ENCODE results near the gene EMX2. TPM values are rescaled to one million over a fixed set of nuclear protein-coding genes. Genes with fewer than 3 reads are reported as not detected.

EMX2 gene
- total RNA-seq, 1 experiment from 2014 or later = not detected

DNA sequence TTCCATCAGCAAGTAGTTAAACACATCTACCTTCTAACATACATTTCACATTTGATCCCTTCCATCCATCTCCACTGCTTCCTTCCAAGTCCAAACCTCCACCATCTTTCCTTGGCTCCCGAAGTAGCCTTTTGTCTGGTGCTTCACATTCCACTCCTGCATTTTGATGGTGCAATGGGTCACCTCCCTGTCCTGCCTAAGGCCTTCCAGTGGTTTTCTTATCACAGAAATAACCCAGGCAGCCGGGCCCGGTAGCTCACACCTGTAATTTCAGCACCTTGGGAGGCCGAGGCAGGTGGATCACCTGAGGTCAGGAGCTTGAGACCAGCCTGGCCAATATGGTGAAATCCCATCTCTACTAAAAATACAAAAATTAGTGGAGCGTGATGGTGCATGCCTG, 44.5 kb downstream of the EMX2 start:
- Histone ChIP-seq H3K79me2 (ENCODE audit: insufficient read depth, low read length) (no peaks in the 10 kb centered on the region), H3K27ac (ENCODE audit: low read depth, low read length) (no peak overlapping the region), H3K9ac (ENCODE audit: low read length) (no peak overlapping the region), H3K4me1 (ENCODE audit: control insufficient read depth in 1 of 2, insufficient read depth in 2 of 2, low read length in 2 of 2) (no peaks in the 10 kb centered on the region), H2AFZ (ENCODE audit: low read depth, low read length, poor library complexity, severe bottlenecking) (no peak overlapping the region), H3K4me2 (ENCODE audit: low read length) (no peak overlapping the region), H3K4me3 (replicated peaks in 1 of 2; ENCODE audit: low read depth in 1 of 2, low read length in 2 of 2) (no peak overlapping the region), H4K20me1 (ENCODE audit: insufficient read depth) (no peaks in the 10 kb centered on the region), H3K9me2 (ENCODE audit: insufficient read depth) (no peaks in the 10 kb centered on the region), H3K9me3 (ENCODE audit: control insufficient read depth in 1 of 2, insufficient read depth in 1 of 2, low read depth in 1 of 2, low read length in 2 of 2) (no peaks in the 10 kb centered on the region), H3K27me3 (ENCODE audit: insufficient read depth, low read length) (peaks cover 42% of the 10 kb centered on the region), H3K36me3 (ENCODE audit: control insufficient read depth in 1 of 2, insufficient read depth in 2 of 2, low read length in 2 of 2) (no peaks in the 10 kb centered on the region)
- ChIA-PET RAD21 (ENCODE audit: low non-redundant PET in 1 of 2, low total read pairs in 2 of 2, uncharacterized antibody in 2 of 2, unreplicated experiment in 2 of 2) (no interaction called here), CTCF (no interaction called here), POLR2A (no interaction called here)
- ATAC-seq (no peak), DNase-seq (ENCODE audit: low read depth, low spot score) (no peak)
- BruUV-seq (replicated peaks) = no TSS peak
- TF ChIP-seq ZFX (IDR thresholded peaks at IDR 0.05) (no peak), FOSL1 (IDR thresholded peaks at IDR 0.05; ENCODE audit: low read depth) (no peak), JUND (IDR thresholded peaks at IDR 0.05) (no peak), CEBPB (IDR thresholded peaks at IDR 0.05; ENCODE audit: low read depth) (no peak), ZNF274 (IDR thresholded peaks at IDR 0.05; ENCODE audit: low read depth, low read length) (no peak), EGR1 (IDR thresholded peaks at IDR 0.05; ENCODE audit: low read depth) (no peak), SRF (IDR thresholded peaks at IDR 0.05; ENCODE audit: low read depth) (no peak), CBX3 (IDR thresholded peaks at IDR 0.05; ENCODE audit: low read depth) (no peak), POLR2AphosphoS5 (IDR thresholded peaks at IDR 0.05; ENCODE audit: low read depth, low read length) (no peak)
- TF ChIP-seq, protein P1, sequence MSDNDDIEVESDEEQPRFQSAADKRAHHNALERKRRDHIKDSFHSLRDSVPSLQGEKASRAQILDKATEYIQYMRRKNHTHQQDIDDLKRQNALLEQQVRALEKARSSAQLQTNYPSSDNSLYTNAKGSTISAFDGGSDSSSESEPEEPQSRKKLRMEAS (IDR thresholded peaks at IDR 0.05) = no peak
- TF ChIP-seq, protein P2, sequence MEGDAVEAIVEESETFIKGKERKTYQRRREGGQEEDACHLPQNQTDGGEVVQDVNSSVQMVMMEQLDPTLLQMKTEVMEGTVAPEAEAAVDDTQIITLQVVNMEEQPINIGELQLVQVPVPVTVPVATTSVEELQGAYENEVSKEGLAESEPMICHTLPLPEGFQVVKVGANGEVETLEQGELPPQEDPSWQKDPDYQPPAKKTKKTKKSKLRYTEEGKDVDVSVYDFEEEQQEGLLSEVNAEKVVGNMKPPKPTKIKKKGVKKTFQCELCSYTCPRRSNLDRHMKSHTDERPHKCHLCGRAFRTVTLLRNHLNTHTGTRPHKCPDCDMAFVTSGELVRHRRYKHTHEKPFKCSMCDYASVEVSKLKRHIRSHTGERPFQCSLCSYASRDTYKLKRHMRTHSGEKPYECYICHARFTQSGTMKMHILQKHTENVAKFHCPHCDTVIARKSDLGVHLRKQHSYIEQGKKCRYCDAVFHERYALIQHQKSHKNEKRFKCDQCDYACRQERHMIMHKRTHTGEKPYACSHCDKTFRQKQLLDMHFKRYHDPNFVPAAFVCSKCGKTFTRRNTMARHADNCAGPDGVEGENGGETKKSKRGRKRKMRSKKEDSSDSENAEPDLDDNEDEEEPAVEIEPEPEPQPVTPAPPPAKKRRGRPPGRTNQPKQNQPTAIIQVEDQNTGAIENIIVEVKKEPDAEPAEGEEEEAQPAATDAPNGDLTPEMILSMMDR (IDR thresholded peaks at IDR 0.05 in 2 of 3, conservative IDR thresholded peaks at IDR 0.05 in 1 of 3; ENCODE audit: borderline replicate concordance in 1 of 3, insufficient read depth in 1 of 3, low read depth in 2 of 3, low read length in 2 of 3) = no peak
- TF ChIP-seq, protein P3, sequence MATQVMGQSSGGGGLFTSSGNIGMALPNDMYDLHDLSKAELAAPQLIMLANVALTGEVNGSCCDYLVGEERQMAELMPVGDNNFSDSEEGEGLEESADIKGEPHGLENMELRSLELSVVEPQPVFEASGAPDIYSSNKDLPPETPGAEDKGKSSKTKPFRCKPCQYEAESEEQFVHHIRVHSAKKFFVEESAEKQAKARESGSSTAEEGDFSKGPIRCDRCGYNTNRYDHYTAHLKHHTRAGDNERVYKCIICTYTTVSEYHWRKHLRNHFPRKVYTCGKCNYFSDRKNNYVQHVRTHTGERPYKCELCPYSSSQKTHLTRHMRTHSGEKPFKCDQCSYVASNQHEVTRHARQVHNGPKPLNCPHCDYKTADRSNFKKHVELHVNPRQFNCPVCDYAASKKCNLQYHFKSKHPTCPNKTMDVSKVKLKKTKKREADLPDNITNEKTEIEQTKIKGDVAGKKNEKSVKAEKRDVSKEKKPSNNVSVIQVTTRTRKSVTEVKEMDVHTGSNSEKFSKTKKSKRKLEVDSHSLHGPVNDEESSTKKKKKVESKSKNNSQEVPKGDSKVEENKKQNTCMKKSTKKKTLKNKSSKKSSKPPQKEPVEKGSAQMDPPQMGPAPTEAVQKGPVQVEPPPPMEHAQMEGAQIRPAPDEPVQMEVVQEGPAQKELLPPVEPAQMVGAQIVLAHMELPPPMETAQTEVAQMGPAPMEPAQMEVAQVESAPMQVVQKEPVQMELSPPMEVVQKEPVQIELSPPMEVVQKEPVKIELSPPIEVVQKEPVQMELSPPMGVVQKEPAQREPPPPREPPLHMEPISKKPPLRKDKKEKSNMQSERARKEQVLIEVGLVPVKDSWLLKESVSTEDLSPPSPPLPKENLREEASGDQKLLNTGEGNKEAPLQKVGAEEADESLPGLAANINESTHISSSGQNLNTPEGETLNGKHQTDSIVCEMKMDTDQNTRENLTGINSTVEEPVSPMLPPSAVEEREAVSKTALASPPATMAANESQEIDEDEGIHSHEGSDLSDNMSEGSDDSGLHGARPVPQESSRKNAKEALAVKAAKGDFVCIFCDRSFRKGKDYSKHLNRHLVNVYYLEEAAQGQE (IDR thresholded peaks at IDR 0.05; ENCODE audit: low read depth) = no peak
- TF ChIP-seq, protein P4, sequence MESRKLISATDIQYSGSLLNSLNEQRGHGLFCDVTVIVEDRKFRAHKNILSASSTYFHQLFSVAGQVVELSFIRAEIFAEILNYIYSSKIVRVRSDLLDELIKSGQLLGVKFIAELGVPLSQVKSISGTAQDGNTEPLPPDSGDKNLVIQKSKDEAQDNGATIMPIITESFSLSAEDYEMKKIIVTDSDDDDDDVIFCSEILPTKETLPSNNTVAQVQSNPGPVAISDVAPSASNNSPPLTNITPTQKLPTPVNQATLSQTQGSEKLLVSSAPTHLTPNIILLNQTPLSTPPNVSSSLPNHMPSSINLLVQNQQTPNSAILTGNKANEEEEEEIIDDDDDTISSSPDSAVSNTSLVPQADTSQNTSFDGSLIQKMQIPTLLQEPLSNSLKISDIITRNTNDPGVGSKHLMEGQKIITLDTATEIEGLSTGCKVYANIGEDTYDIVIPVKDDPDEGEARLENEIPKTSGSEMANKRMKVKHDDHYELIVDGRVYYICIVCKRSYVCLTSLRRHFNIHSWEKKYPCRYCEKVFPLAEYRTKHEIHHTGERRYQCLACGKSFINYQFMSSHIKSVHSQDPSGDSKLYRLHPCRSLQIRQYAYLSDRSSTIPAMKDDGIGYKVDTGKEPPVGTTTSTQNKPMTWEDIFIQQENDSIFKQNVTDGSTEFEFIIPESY (IDR thresholded peaks at IDR 0.05; ENCODE audit: extremely low read depth, insufficient replicate concordance, low read length) = no peak
- intact Hi-C loops (cut with micrococcal nuclease) = no loop called here
